Ectodermal cell (in vitro differentiated cells): ENCODE results near the gene SNED1.

Source experiments
- H3K27ac ChIP-seq: 2 replicates; pipeline ENCODE4 v1.7.0; 2013; ENCODE audit warnings: mild to moderate bottlenecking, low read depth, low read length; ENCODE audit not compliant: insufficient read depth, poor library complexity, severe bottlenecking
- H3K27me3 ChIP-seq: 2 replicates; pipeline ENCODE4 v1.7.0; 2013; ENCODE audit warnings: mild to moderate bottlenecking, low read length; ENCODE audit not compliant: insufficient read depth, control insufficient read depth, poor library complexity, severe bottlenecking
- H3K36me3 ChIP-seq: one replicate; pipeline ENCODE4 v1.7.0; 2013; ENCODE audit warnings: low read length; ENCODE audit not compliant: control insufficient read depth, insufficient read depth
- H3K4me1 ChIP-seq: one replicate; pipeline ENCODE4 v1.7.0; 2013; ENCODE audit warnings: low read length; ENCODE audit not compliant: control insufficient read depth, insufficient read depth
- H3K4me3 ChIP-seq: 2 replicates; pipeline ENCODE4 v1.7.0; 2013; ENCODE audit warnings: low read depth, low read length, control low read depth; ENCODE audit not compliant: insufficient read depth
- H3K9me3 ChIP-seq: 2 replicates; pipeline ENCODE4 v1.7.0; 2013; ENCODE audit warnings: mild to moderate bottlenecking, low read length, moderate library complexity; ENCODE audit not compliant: control insufficient read depth
- WGBS, 2 experiments: methylation state at CpG; one replicate each; pipeline ENCODE4 v1.1.7; 2013; ENCODE audit warnings: missing lambda C conversion rate in 2 of 2; 5-methylcytosine and 5-hydroxymethylcytosine counted together

Gene SNED1

GRCh38 chr2:240966457-240966905 lies 31.9 kb upstream of the SNED1 start:
- Histone ChIP-seq H3K27ac (no peak overlapping the region), H3K27me3 (no peaks in the 10 kb centered on the region), H3K36me3 (no peaks in the 10 kb centered on the region), H3K4me1 (peaks cover 13% of the 10 kb centered on the region), H3K9me3 (no peaks in the 10 kb centered on the region), H3K4me3 (no peak overlapping the region)
- 92 to 94% methylated on average over 10 of the region's 10 CpGs for WGBS, 2 experiments

- Histone ChIP-seq H3K27me3 (no peaks in the 10 kb centered on the region), H3K9me3 (no peaks in the 10 kb centered on the region), H3K4me3 (no peak overlapping the region), H3K27ac (no peak overlapping the region), H3K4me1 (peaks cover 9% of the 10 kb centered on the region), H3K36me3 (no peaks in the 10 kb centered on the region)
- WGBS, 2 experiments = 90 to 92% methylated on average over 32 of the region's 32 CpGs
Observed at GRCh38 chr2:240966906-240967680, 31.3 kb upstream of the SNED1 start.

GRCh38 chr2:240967681-240968621 lies 30.5 kb upstream of the SNED1 start:
- Histone ChIP-seq H3K27ac (no peak overlapping the region), H3K4me1 (peaks cover 1% of the 10 kb centered on the region), H3K27me3 (no peaks in the 10 kb centered on the region), H3K9me3 (no peaks in the 10 kb centered on the region), H3K4me3 (no peak overlapping the region), H3K36me3 (no peaks in the 10 kb centered on the region)
- 93 to 95% methylated on average over 34 of the region's 34 CpGs for WGBS, 2 experiments

- no peak overlapping the region for H3K27ac ChIP-seq
- no peaks in the 10 kb centered on the region for H3K9me3 ChIP-seq
- H3K4me3 ChIP-seq = no peak overlapping the region
- H3K36me3 ChIP-seq = no peaks in the 10 kb centered on the region
- no peaks in the 10 kb centered on the region for H3K27me3 ChIP-seq
- H3K4me1 ChIP-seq = peaks cover 2% of the 10 kb centered on the region
- WGBS, 2 experiments = 88% methylated on average over 15 of the region's 15 CpGs
Observed at GRCh38 chr2:240968731-240969624, 29.4 kb upstream of the SNED1 start.

GRCh38 chr2:240970104-240970503 lies 28.3 kb upstream of the SNED1 start:
- Histone ChIP-seq H3K36me3 (no peaks in the 10 kb centered on the region), H3K4me1 (peaks cover 2% of the 10 kb centered on the region), H3K27ac (no peak overlapping the region), H3K27me3 (no peaks in the 10 kb centered on the region), H3K9me3 (no peaks in the 10 kb centered on the region), H3K4me3 (no peak overlapping the region)
- WGBS, 2 experiments = 90 to 92% methylated on average over 3 of the region's 3 CpGs

- H3K4me3 ChIP-seq = no peak overlapping the region
- no peaks in the 10 kb centered on the region for H3K36me3 ChIP-seq
- H3K27me3 ChIP-seq = no peaks in the 10 kb centered on the region
- no peak overlapping the region for H3K27ac ChIP-seq
- H3K4me1 ChIP-seq = peaks cover 2% of the 10 kb centered on the region
- WGBS, 2 experiments = 87 to 88% methylated on average over 15 of the region's 15 CpGs
- no peaks in the 10 kb centered on the region for H3K9me3 ChIP-seq
Observed at GRCh38 chr2:240970816-240971215, 27.6 kb upstream of the SNED1 start.

GRCh38 chr2:240972201-240972600 lies 26.2 kb upstream of the SNED1 start:
- WGBS, 2 experiments = 87 to 90% methylated on average over 11 of the region's 11 CpGs
- Histone ChIP-seq H3K9me3 (no peaks in the 10 kb centered on the region), H3K27me3 (no peaks in the 10 kb centered on the region), H3K36me3 (no peaks in the 10 kb centered on the region), H3K27ac (no peak overlapping the region), H3K4me1 (peaks cover 2% of the 10 kb centered on the region), H3K4me3 (no peak overlapping the region)

- Histone ChIP-seq H3K4me3 (no peak overlapping the region), H3K9me3 (no peaks in the 10 kb centered on the region), H3K27ac (no peak overlapping the region), H3K4me1 (peaks cover 2% of the 10 kb centered on the region), H3K36me3 (no peaks in the 10 kb centered on the region), H3K27me3 (no peaks in the 10 kb centered on the region)
- WGBS, 2 experiments = 85% methylated on average over 16 to 17 of the region's 17 CpGs
Observed at GRCh38 chr2:240972636-240973521, 25.5 kb upstream of the SNED1 start.
